HuH-7 (cell line): ENCODE data around the gene PPP4R2.
A peak's percentile ranks its signal among the peaks of the same experiment; 100 is the strongest.
"Not testable (repeated sequence)": the region's sequence is repeated elsewhere in the genome, so short reads cannot be mapped to it uniquely, and the experiment has no call there.

ENCODE experiments used
- DNase-seq: peaks from one replicate; pipeline ENCODE4 v3.0.0; 2011; ENCODE audit warnings: low spot score

Gene PPP4R2

GRCh38 chr3:72977060-72977808 is 19.4 kb upstream of the PPP4R2 start:
- no peak for DNase-seq

- DNase-seq: no peak
Measured at GRCh38 chr3:72982609-72983366, 13.8 kb upstream of the PPP4R2 start.

GRCh38 chr3:72985576-72985975 is 11.0 kb upstream of the PPP4R2 start:
- DNase-seq: no peak

GRCh38 chr3:72990701-72991395 is 5.8 kb upstream of the PPP4R2 start:
- DNase-seq: no peak

GRCh38 chr3:72991522-72991921 is 5.1 kb upstream of the PPP4R2 start:
- DNase-seq: no peak

- no peak for DNase-seq
Measured at GRCh38 chr3:72993391-72993790, 3.2 kb upstream of the PPP4R2 start.

GRCh38 chr3:72995337-72995736 is 1.3 kb upstream of the PPP4R2 start:
- no peak for DNase-seq

GRCh38 chr3:72996121-72996472 is 514 bp upstream of the PPP4R2 start:
- DNase-seq: no peak

- peak; percentile 17 for DNase-seq
Measured at GRCh38 chr3:72997421-72997961, 880 bp downstream of the PPP4R2 start.

GRCh38 chr3:72998466-72998865 is 1.9 kb downstream of the PPP4R2 start:
- DNase-seq: no peak

- DNase-seq: no peak
Measured at GRCh38 chr3:72999951-73000350, 3.3 kb downstream of the PPP4R2 start.

GRCh38 chr3:73003050-73003449 is 6.4 kb downstream of the PPP4R2 start:
- DNase-seq: not testable (repeated sequence)

- DNase-seq: no peak
Measured at GRCh38 chr3:73004316-73004715, 7.7 kb downstream of the PPP4R2 start.

- no peak for DNase-seq
Measured at GRCh38 chr3:73007992-73008712, 11.5 kb downstream of the PPP4R2 start.

- no peak for DNase-seq
Measured at GRCh38 chr3:73009008-73009407, 12.4 kb downstream of the PPP4R2 start.

GRCh38 chr3:73009750-73010149 is 13.1 kb downstream of the PPP4R2 start:
- no peak for DNase-seq

- DNase-seq: no peak
Measured at GRCh38 chr3:73010158-73010557, 13.5 kb downstream of the PPP4R2 start.

- no peak for DNase-seq
Measured at GRCh38 chr3:73018298-73018697, 21.7 kb downstream of the PPP4R2 start.

GRCh38 chr3:73018790-73019441 is 22.3 kb downstream of the PPP4R2 start:
- DNase-seq: no peak

- no peak for DNase-seq
Measured at GRCh38 chr3:73021301-73021835, 24.8 kb downstream of the PPP4R2 start.

- no peak for DNase-seq
Measured at GRCh38 chr3:73024836-73025235, 28.2 kb downstream of the PPP4R2 start.
